Stimulated activated CD4-positive, alpha-beta T cell treated with anti-CD3 and anti-CD28 coated beads, Interleukin-15, amount 100 ng/mL, for 24 hours (primary cell): ENCODE data around the gene ARFGEF3.
"Not testable (repeated sequence)": the region's sequence is repeated elsewhere in the genome, so short reads cannot be mapped to it uniquely, and the experiment has no call there.

ENCODE experiments used
- DNase-seq: peaks from one replicate; pipeline ENCODE4 v3.0.0-alpha.2; 2020

The ARFGEF3 gene

DNA sequence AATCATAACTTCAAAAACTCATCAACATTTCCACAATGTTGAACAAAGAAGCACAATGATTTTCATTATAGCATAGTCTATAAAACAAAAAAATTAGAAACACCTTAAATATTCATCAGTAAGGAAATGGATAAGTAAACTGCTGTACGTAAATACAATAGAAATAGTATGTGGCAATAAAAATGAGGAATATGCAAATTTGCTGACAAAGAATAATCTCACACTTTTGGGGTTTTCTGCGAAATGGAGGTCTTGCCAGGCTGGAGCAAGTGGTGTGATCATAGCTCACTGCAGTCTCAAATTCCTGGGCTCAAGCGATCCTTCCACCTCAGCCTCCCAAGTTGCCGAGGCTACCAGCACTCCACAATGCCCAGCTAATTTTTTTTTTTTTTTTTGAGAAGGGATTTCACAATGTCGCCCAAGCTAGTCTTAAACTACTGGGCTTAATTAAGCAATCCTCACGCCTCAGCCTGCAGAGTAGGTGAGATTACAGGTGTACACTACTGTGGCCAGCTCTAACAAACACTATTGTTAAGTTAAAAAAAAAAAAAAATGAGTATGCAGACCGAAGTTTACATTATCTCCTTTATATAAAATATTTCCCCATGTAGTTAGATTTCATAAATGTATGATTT, 157.1 kb downstream of the ARFGEF3 start:
- DNase-seq = no peak

DNA sequence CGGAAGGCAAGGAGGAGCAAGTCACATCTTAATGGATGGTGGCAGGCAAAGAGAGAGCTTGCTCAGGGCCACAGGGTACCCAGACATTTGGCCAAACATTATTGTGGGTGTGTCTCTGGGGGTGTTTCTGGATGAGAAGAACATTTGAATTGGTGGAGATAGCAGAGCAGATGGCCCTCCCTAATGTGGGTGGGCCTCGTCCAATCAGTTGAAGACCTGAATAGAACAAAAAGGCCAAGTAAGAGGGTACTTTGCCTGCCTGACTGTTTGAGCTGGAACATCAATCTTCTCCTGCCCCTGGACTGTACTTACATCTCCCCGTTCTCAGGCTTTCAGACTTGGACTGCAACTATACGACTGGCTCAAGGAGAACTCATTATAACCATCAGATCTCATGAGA, 160.2 kb downstream of the ARFGEF3 start:
- DNase-seq = no peak

GRCh38 chr6:138323821-138324220, 162.1 kb downstream of the ARFGEF3 start:
- DNase-seq = no peak

GRCh38 chr6:138328210-138328609, 166.5 kb downstream of the ARFGEF3 start:
- DNase-seq = no peak

DNA sequence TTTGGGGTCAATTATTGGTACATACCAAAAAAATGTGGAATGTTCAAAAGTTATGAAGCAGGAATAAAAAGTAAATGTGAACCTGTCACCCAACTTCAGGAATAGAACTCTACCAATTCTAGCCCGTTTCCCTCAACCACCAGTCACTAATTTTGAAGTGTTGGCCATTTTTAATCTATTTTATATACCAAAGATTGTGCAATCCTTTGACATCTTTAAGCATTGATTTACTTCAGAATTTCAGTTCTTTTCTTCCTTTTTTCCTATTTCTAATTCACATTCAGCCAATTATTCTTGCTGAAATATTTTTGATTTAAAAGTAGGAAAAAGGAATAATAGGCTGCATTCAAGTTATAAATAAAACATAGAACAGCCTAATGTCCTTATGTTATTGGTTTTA, 169.0 kb downstream of the ARFGEF3 start:
- no peak for DNase-seq

DNA sequence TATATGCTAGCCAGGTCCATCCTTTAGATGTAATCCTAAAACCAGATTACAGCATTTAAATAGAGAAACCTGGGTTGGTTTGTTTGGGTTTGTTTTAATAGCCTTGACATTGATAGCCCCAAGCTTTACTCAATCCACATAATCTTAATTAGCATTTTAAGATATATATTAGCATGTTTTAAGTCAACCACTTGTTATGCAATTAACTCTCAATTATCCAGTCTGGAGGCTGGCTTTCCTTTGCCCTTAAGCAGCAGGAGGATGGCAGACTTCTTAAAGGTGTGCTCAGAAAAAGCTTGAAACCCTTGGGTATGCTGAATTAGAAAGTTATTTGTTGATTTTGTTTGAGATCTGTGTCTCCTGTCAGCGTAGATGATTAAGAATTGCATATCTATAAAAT, 169.7 kb downstream of the ARFGEF3 start:
- DNase-seq = no peak

GRCh38 chr6:138331984-138332383, 170.2 kb downstream of the ARFGEF3 start:
- no peak for DNase-seq

DNA sequence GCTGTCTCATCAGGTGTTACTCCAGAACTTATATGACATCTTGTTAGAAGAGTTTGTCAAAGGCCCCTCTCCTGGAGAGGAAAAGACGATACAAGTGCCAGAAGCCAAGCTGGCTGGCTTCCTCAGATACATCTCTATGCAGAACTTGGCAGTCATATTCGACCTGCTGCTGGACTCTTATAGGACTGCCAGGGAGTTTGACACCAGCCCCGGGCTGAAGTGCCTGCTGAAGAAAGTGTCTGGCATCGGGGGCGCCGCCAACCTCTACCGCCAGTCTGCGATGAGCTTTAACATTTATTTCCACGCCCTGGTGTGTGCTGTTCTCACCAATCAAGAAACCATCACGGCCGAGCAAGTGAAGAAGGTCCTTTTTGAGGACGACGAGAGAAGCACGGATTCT, 172.3 kb downstream of the ARFGEF3 start:
- DNase-seq = no peak

DNA sequence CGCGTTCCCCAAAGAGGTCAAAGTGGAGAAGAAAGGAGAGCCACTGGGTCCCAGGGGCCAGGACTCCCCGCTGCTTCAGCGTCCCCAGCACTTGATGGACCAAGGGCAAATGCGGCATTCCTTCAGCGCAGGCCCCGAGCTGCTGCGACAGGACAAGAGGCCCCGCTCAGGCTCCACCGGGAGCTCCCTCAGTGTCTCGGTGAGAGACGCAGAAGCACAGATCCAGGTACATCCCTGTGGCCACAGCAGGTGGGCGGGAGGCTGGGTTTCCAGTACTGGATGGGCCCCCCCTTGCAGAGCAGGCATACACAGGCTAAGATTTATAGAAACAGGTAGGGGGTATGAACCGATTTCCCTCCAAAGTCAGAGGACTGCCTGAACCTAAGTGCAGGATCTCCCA, 173.2 kb downstream of the ARFGEF3 start:
- no peak for DNase-seq

DNA sequence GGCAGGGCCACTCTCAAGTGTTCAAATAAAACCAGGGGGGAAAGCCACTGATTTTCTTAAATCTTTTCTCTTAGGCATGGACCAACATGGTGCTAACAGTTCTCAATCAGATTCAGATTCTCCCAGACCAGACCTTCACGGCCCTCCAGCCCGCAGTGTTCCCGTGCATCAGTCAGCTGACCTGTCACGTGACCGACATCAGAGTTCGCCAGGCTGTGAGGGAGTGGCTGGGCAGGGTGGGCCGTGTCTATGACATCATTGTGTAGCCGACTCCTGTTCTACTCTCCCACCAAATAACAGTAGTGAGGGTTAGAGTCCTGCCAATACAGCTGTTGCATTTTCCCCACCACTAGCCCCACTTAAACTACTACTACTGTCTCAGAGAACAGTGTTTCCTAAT, 174.5 kb downstream of the ARFGEF3 start:
- DNase-seq = no peak

- DNase-seq = no peak
These were observed 175.3 kb downstream of the ARFGEF3 start for GRCh38 chr6:138337076-138337475.

DNA sequence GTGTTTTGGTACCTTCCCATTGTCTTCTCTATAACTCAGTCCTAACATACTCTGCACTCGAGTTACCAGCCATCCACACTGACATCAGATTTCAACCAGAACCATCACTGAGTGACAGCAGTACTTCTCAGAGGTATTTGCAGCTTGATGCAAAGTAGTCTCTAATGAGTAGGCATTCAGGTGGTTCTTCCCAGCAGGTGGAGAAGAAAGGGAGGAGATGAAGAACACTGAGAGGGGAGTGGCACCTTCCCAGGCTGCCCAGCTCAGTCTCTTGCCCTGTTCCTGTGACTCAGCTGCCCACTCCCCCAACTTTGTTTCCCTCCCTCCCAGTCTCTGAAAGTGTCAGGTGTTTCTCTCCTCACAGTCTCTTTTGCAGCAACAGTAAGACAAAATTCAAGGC, 177.3 kb downstream of the ARFGEF3 start:
- DNase-seq = no peak

GRCh38 chr6:138341176-138341575, 179.4 kb downstream of the ARFGEF3 start:
- DNase-seq = no peak

DNA sequence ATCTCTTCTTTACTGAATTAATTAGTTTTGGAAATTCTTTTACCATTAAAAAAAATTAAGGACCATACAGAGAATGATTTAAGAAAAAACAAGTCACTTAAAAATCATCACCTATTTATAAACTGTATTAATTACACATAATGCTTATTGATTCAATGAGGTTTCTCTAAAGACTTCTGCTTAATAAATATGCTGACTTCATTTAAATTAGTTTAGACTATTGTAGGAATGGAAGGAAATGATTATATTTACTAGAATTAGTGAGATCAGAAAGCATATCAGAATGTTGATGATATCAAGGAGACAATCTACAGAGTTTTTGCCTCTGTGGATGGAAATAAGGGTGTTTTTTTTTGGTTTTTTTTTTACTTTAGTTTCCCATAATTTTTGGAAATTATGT, 181.4 kb downstream of the ARFGEF3 start:
- no peak for DNase-seq

DNA sequence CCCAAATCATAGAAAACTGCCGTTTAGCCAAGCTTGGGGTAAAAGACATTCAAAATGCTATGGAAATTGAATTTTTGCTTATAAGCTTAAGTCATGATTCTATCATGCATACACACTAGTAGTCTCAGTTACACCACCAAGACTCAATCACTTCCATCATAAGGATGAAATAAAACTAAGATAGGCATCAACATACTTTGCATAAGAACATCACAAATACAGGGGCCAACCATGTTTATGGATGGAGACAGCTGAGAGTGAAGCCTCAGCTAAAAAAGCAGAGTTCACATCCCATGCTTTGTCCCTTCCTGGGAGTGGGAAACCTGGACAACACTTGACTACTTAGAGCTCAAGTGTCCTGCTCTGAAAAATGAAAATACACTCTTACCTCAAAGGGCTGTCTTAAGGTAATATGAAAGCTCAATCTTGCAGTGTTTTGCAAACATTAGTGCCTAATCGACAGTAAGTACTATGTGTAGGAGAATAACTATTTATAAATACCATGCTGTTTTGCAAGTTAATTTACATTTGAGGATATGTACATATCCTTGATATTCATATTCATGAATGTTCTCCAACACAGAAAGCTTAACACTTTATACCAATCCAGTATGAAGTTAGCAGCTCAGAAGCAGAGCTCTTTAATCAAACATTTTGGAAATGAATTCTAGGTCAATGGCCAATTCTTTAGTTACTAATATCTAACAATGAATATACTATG, 184.0 kb downstream of the ARFGEF3 start:
- DNase-seq = no peak

GRCh38 chr6:138346302-138347195, 184.8 kb downstream of the ARFGEF3 start:
- no peak for DNase-seq

GRCh38 chr6:138347864-138348263, 186.1 kb downstream of the ARFGEF3 start:
- DNase-seq = no peak

GRCh38 chr6:138349891-138350290, 188.2 kb downstream of the ARFGEF3 start:
- DNase-seq = no peak

DNA sequence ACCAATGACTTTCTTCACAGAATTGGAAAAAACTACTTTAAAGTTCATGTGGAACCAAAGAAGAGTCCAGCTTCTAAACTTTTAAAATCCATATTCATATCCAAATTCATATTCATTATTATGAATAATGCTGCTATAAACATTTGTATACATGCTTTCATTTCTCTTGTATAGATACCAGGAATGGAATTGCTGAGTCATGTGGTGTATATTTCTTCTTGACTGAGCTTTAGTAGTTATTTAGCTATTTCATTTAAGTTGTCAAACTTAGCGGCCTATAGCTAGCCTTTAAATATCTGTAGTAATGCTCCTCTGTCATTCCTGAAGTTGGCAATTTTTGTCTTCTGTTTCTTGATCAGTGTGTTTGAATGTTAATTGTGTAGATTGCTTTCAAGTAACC, 196.2 kb downstream of the ARFGEF3 start:
- DNase-seq = no peak

- DNase-seq = not testable (repeated sequence)
These were observed 206.9 kb downstream of the ARFGEF3 start for GRCh38 chr6:138368684-138369083.

DNA sequence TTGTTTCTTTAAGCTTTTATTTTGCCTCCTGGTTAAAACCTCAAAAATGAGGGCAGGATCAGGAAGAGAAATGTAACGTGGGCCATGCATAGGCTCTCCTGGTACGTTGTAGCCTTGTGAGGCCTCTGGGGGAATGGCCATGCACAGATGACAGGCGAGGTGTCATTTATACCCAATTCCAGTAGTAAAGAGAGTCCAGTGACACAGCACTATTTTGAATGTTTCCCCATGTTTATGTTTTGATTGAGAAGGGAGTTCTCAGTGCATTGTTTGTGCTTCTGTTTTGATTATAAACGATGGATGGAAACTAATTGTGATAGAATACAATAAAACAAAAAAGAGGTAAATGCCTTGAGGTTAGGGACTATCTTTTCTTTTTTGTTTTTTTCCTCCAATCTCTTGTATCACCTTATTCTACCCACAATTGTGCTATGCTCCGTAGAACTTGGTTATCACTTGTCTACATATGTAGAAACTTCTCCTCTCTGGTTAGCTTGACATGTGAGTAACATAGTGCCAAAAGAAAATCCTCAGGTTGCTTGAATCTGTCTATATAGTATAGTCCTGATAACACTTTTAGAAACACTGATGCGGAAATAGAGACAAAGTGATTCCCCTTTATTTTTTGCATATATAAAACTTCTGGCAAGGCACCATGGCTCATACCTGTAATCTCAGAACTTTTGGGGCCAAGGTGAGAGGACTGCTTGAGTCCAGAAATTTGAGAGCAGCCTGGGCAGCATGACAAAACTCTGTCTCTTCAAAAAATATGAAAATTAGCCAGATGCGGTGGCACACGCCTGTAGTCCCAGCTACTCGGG, 209.1 kb downstream of the ARFGEF3 start:
- DNase-seq = no peak

DNA sequence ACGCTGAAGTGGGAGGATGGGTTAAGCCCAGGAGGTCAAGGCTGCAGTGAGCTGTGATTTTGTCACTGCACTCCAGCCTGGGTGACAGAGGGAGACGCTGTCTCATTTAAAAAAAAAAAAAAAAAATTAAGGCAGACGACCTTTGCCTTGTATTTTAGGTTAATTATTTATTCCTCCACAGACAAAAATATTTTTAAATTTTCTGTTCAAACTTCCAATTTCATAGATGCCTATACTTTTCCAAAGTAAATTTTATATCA, 209.6 kb downstream of the ARFGEF3 start:
- DNase-seq = no peak

DNA sequence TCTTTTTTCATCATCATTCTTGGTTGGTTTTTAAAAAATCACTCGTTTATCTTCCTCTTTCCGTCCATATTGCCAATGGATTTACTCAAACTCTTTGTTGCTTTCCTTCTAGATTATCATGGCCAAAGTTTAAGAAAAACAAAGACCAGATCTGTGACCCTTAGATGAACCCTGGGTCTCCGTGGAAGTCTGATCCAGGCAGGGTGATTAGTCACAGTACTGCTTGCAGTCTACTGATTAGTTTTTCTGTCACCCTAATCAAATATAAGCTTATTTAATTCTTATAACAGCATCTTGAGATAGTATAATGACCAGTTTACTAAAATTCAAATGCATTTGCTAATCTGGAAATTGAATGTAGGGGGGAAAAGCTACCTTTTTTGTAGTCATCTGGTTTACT, 210.0 kb downstream of the ARFGEF3 start:
- DNase-seq = no peak
